Tongue (tissue), 2 donors: ENCODE data around the gene NOL12. TPM values are rescaled to one million over a fixed set of nuclear protein-coding genes. Genes with fewer than 3 reads are reported as not detected.
"Not testable (repeated sequence)": the region's sequence is repeated elsewhere in the genome, so short reads cannot be mapped to it uniquely, and the experiment has no call there.

ENCODE experiments used
- DNase-seq: peaks from one replicate; pipeline ENCODE4 v3.0.0-alpha.2; 2015
- total RNA-seq: library from RNA; depleted of rRNA; stranded (reverse); fragments of >200 nt; gene quantifications from one replicate; pipeline ENCODE4 v1.2.3, GENCODE V29; 2014

The NOL12 gene
- total RNA-seq, 1 donor from 2014 or later = 19.4 TPM

DNA sequence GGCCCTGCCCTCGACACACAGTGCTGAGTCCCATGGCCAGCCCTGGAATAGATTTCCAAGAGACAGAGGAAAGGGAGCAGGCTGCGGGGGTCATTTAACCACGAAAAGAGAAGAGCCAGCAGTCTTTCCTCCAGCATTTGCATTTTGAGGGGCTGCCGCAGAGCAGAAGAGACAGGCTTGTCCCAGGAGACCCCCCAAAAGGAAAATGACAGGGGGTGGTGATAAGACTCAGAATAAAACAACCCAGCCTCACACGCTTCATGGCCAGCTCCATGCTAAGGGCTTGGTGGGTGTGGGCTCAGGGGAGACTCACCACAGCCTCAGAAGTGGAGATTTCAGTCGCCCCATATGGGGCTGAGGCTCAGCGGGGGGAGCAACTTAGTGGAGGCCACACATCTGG lies 27.6 kb downstream of the NOL12 start:
- no peak for DNase-seq

DNA sequence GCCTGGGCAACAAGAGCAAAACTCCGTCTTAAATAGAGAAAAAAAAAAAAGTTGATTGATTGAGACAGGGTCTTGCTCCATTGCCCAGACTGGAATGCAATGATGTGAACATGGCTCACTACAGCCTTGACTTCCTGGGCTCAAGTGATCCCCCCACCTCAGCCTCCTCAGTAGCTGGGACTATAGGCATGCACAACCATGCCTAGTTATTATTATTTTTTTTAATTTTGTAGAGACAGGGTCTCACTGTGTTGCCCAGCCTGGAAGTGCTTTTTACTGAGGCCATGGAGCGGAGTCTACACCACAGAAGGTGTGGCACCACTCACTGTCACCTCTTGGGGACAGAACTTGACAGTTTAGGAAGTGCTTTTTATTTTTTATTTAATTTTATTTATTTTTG lies 28.5 kb downstream of the NOL12 start:
- no peak for DNase-seq

DNA sequence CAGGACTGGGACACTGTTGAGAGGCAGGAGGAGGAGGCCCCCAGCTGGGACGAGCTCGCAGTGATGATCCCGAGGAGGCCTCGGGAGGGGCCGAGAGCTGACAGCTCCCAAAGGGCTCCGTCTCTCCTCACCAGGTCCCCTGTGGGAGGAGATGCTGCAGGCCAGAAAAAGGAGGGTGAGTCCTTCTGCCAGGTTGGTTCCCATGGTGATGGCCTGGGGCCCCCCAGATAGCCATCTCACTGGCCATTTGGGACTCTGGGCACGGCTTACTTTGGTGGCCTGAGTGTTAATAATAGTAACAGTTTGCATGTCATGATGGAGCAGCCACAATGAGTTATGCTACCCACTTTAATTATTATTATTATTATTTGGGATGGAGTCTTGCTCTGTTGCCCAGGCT lies 29.6 kb downstream of the NOL12 start:
- no peak for DNase-seq

DNA sequence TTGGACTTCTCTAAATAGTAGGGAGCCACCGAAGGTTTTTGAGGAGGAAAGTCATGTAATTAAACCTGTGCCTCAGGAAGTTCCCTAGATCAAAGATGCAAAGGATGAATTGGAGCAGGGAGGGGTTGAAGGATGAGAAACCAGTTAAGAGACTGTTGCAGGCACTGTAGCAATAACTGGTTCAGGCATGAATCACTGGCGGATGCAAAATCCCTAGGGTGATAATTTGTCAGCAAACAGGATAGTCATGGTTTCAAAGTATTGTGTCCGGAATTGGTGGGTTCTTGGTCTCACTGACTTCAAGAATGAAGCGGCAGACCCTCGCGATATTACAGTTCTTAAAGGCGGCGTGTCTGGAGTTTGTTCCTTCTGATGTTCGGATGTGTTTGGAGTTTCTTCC lies 30.6 kb downstream of the NOL12 start:
- no peak for DNase-seq

DNA sequence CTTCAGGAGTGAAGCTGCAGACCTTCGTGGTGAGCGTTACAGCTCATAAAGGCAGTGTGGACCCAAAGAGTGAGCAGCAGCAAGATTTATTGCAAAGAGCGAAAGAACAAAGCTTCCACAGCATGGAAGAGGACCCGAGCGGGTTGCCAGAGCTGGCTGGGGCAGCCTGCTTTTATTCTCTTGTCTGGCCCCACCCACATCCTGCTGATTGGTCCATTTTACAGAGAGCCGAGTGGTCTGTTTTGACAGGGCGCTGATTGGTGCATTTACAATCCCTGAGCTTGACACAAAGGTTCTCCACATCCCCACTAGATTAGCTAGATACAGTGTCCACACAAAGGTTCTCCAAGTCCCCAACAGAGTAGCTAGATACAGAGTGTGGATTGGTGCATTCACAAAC lies 31.1 kb downstream of the NOL12 start:
- not testable (repeated sequence) for DNase-seq

DNA sequence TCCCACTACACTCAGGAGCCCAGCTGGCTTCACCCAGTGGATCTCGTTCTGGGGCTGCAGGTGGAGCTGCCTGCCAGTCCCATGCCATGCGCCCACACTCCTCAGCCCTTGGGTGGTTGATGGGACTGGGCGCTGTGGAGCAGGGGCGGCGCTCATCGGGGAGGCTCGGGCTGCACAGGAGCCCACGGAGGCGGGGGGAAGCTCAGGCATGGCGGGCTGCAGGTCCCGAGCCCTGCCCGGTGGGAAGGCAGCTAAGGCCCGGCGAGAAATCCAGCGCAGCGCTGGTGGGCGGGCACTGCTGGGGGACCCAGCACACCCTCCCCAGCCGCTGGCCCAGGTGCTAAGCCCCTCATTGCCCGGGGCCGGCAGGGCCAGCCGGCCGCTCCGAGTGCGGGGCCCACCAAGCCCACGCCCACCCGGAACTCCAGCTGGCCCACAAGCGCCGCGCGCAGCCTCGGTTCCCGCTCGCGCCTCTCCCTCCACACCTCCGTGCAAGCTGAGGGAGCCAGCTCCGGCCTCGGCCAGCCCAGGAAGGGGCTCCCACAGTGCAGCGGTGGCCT lies 31.7 kb downstream of the NOL12 start:
- DNase-seq = not testable (repeated sequence)

DNA sequence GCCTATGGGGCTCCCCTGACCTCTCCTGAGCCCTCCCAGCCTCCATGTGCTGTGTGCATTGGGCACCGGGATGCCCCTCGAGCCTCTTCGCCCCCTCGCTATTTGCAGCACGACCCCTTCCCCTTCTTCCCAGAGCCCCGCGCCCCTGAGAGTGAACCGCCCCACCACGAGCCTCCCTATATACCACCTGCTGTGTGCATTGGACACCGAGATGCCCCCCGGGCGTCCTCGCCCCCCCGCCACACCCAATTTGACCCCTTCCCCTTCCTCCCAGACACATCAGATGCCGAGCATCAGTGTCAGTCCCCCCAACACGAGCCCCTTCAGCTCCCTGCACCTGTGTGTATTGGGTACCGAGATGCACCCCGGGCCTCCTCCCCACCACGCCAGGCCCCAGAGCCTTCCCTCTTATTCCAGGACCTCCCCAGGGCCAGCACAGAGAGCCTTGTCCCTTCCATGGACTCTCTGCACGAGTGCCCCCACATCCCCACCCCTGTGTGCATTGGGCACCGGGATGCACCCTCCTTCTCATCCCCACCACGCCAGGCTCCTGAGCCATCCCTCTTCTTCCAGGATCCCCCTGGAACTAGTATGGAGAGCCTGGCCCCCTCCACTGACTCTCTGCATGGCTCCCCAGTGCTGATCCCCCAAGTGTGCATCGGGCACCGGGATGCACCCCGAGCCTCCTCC lies 39.6 kb downstream of the NOL12 start:
- no peak for DNase-seq

DNA sequence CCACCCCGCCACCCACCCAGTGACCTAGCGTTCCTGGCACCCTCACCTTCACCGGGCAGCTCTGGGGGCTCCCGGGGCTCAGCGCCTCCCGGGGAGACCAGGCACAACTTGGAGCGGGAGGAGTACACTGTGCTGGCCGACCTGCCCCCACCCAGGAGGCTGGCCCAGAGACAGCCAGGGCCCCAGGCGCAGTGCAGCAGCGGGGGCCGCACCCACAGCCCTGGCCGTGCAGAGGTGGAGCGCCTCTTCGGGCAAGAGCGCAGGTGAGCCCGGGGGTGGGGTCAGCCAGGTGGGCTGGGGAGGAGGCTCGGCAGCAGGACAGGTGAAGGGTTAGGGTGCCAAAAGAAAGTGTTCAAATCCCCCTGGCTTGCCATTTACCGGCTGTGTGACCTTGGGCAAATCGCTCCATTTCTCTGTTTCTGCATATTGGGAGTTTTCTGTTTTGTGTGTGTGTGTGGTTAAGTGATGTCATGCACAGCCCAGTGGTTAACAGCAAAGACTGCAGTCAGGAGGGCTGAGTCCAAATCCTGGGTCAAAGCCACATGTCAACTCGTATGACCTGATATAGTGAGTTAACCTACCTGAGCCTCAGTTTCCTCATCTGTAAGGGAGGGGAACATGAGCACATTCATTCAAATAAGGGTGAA lies 40.2 kb downstream of the NOL12 start:
- no peak for DNase-seq

DNA sequence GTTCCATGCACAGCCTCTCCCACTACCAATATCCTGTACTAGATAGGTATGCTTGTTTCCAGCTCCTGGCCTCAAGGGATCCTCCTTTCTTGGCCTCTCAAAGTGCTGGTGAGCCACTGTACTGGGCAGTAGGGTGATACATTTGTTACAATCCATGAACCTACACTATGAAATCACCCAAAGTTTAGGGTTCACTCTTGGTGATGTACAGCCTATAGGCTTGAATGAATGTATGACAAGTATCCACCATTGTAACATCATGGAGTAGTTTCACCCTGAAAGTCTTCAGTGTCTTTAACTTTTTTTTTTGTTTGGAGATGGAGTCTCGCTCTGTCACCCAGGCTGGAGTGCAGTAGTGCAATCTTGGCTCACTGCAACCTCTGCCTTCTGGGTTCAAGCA lies 42.5 kb downstream of the NOL12 start:
- no peak for DNase-seq

DNA sequence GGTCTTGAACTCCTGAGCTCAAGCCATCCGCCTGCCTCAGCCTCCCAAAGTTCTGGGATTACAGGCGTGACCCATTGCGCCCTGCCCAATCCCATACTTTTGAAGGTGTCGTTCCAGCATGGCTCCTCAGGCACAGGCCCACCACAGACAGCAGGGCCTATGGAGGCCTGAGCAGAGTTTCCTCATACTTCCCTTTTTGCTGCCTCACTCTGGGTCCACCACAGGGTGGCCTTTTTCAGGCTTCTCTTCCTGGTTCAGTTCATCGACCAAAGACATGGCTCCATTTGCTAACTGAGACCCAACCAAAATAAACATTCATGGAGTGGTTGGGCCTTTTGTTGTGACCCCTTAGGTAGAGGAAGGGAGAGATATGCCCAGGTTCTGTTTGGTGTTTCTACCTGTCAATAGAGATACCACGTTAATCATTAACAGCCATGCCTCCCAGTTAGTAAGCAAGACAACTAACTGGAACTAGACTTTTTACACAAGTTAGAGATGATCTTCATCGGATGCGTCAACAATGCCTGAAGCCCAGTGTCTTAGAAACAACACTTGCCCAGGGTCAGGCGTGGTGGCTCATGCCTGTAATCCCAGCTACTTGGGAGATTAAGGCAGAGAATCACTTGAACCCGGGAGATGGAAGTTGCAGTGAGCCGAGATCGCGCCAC lies 45.8 kb downstream of the NOL12 start:
- no peak for DNase-seq

DNA sequence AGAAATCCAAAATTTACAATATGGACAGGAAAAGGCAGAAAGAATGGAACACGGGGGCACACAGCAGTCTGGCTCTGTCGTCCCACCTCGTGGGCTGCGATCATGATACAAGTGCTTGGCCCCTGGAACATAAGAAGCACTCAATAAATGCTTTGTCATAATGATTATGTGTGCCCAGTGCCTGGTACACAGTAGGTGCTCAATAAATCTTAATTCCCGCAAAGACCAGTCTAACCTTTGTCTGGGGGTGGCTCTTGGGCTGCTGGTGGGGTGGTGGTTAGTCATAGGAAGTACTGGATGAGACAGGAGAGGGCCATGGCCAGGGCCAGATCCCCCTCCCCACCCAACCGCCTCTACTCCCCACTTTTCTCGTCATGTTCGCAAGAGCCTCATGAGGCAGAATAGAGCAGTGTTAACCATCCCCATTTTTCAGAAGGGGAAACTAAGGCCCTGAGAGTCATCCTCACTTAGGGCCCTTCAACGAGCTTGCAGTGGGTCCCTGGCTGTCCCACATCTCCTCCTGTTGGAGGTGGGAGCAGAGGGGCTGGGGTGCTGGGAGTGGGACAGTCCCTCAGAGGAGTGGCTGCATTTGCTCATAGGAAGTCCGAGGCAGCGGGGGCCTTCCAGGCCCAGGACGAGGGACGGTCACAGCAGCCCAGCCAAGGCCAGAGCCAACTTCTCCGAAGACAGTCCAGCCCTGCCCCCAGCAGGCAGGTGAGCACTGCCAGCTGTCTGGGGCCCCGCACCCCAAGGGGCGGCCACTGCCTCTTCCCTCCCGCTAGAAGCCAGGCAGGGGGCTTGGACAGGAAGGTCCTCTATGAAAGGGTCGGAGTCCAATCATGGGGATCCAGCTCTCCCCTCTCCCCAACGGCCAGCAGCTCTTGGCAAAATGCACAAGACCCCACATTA lies 46.8 kb downstream of the NOL12 start:
- no peak for DNase-seq

DNA sequence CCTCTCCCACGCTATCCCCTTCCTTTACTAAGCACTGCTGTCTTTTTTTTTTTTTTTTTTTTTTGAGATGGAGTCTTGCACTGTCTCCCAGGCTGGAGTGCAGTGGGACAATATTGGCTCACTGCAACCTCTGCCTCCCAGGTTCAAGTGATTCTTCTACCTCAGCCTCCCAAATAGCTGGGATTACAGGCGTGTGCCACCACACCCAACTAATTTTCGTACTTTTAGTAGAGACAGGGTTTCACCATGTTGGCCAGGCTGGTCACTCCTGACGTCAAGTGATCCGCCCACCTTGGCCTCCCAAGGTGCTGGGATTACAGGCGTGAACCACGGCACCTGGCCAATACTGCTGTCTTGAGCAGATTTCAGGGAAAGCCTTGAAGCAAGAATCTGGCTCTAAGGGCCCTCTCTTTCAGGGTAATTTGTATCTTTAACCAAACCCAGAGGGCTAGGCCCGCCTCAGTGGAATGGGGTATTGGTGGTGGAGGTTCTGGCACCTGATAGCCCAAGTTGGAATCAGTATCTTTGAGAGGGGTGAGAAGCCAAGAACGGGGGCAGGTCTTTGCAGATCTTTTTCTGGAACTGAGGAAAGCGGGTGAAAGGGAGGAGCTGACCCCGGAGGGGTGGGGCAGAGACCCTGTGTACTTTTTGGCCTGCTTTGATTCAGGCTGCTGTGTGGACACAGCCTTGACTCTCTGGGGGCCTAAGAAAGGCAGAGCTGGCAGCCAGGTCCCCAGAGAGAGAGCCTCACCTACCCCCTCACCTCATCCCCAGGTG lies 47.7 kb downstream of the NOL12 start:
- DNase-seq = no peak

DNA sequence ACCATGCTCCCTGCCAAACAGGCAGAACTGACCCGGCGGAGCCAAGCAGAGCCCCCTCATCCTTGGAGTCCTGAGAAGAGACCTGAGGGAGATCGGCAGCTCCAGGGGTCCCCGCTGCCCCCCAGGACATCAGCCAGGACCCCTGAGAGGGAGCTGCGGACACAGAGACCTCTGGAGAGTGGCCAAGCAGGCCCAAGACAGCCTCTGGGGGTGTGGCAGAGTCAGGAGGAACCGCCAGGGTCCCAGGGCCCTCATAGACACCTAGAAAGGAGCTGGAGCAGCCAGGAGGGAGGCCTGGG lies 48.2 kb downstream of the NOL12 start:
- no peak for DNase-seq

DNA sequence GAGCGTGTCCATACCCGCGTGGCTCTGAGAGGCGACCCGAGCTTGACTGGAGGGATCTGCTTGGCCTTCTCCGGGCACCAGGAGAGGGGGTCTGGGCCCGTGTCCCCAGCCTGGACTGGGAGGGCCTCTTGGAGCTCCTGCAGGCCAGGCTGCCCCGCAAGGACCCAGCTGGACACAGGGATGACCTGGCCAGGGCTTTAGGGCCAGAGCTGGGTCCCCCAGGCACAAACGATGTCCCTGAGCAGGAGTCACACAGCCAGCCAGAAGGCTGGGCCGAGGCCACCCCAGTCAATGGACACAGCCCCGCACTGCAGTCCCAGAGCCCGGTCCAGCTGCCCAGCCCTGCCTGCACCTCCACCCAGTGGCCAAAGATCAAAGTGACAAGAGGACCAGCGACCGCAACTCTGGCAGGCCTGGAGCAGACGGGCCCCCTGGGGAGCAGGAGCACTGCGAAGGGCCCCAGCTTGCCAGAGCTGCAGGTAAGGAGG lies 48.9 kb downstream of the NOL12 start:
- DNase-seq = no peak

DNA sequence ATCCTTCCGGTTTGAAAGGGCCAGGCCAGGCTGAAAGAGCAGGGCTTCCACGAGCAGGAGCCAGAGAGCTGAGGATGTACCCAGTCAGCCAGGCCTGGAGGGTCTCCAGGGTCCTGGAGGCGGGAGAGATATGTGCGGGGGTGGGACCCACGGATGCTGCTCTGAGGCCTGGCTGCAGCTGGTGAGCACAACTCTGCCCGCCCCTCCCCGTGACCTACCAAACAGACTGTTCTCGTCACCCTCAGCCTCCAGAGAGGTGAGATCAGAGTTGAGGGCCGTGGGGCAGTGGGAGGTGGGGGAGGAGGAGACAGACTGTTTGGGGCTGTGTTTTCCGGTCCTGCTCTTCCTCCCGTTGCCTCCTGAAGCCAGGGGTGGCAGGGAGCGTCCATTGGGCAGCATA lies 52.9 kb downstream of the NOL12 start:
- DNase-seq = peak; percentile 83

DNA sequence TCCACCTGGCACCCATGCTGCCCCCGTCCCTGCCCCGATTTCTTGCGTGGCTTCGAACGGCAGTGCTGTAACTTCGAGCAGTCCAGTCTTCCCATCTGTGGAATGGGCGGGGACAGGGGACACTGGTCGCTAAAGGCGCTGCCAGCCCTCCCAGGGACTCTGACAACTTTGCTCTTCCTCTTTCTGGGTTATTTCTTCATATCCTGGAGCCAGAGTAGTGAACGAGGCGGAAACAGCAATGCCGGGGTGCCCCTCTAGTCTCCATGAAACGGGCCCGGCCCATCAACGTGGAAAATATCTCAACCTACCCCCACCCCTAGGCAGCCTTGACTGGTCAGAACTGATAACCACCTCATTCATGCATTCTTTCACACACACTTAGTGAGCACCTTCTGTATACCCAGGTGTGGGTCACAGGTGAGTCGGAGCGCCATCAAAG lies 53.5 kb downstream of the NOL12 start:
- no peak for DNase-seq

DNA sequence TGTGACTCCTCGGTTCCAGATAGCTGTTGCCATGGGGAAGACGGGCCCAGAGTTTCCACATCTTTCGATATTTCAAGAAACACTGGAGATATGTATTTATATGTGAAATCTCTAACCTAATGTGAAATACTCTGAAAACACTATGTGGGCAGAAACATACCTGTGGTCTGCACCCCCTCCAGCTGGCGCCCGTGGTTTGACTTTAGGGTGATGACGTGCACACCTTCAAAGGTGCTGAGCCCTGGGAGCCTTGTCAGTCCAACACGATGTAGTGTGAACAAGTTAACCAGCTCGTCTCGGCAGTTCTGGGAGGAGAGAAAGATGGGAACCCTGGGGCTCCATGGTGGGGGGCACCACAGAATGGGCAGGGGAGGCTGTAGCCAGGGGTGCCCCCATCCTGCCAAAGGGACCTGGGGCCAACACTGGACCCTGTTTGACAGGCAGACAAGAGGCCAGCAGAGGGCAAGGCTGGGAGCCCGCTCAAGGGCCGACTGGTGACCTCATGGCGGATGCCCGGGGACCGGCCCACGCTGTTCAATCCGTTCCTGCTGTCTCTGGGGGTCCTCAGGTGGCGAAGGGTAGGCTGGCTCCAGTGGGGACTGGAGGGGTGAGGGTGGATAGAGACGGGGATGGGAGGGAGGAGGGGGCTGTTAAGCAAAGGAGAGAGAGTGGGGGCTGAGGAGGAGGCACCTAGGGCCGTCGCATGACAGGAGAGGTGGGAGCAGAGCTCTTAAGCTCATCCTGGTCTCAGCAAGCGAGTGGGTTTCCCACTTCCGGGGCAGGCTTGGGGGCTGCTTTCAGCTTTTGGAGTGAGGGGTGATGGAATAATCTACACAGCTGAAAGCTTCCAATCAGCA lies 54.5 kb downstream of the NOL12 start:
- DNase-seq = no peak

DNA sequence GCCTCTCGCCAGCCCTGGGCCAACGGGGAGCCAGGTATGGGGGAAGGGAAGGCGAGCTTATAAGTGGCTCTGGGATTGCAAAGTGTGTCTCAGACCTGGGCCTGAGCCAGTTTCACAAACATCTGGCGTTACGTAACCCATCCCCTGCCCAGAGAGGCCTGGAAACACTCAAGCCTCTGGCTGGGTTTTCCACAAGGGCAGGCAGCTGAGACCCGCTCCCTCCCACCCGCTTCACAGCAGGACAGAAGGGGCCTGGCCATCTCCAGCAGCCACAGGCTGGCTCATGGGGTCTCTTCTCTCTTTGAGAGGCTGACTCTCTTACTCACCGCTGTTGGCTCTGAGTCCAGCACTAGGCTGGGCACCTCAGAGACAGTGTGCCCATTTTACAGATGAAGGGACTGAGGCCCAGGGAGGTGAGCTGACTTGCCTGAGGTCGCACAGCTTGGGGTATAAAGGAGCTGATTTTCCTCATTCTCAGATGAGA lies 55.2 kb downstream of the NOL12 start:
- peak; percentile 98 for DNase-seq

DNA sequence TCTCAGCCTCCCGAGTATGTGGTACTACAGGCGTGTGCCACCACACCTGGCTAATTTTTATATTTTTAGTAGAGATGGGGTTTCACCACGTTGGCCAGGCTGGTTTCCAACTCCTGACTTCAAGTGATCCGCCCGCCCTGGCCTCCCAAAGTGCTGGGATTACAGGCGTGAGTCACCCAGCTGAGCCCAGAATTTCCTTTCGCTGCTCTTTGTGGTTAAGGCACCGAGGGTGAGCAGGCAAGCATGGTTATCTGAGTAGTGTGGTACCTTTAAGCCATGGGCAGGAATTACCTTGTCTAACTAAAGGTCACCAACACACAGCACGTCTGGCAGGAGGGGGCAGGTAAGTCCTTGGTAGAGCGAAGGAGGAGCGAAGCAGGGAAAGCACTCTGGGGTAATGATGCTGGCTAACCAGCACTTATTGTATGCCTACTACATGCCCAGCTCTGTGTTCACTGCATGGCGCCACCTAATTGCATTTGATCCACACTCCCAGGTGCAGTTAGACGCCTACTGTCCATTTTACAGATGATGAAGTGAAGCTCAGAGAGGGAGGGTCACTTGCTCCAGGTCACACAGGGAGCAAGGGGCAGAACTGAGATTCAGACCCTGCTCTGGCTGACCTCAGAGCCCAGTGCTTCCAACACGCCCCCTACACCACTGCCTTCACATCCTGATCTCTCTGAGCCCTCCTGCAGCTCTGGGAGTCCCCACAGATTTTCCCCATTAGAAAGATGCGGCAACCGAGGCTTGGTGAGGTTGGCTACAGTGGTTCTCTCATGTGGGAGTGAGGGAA lies 56.4 kb downstream of the NOL12 start:
- no peak for DNase-seq
